Measurements from ENCODE around the gene CD207.
"Not testable (repeated sequence)": the region's sequence is repeated elsewhere in the genome, so short reads cannot be mapped to it uniquely, and the experiment has no call there.

CD207 gene

DNA sequence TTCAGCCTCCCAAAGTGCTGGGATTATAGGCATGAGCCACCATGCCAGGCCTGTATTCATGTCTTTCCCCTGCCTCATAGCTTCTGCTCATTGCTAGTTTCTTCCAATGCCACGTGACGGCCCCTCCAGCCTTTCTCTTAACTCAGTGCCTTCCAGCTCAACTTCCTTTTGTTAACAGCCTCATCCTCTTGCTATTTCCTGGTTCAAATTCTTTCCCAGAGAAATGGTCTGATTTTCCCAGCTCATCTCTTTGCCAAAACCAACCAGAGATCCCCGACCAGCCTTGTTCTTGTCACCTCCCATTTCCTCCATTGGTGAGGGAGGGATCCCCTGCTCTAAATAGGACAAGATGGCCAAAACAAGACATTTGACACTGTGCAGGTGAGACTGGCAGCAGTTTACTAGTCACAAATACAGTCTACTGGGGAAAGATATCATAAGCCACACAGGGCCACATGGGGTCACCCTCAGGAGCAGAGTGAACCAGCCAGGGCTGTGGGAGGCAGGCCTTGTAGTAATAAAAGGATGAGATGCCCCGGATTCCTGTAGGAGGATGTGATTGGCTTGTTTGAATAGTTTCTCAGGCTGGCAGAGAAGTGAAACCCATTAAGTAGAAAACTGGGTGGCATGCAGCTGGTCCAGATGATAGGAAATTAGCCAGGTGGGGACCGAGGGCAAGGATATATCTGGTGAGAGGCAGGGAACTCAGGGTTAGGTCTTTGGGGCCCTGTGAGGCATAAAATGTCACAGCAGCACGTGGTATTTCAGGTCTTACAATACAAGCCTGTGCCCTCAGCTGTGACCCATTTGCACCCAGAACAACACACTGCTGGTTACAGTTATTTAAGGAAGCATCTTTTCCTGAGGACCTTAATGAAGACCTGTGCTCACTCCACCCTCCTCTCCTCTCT lies 6.4 kb downstream of the CD207 start:
- no peak for DNase-seq

DNA sequence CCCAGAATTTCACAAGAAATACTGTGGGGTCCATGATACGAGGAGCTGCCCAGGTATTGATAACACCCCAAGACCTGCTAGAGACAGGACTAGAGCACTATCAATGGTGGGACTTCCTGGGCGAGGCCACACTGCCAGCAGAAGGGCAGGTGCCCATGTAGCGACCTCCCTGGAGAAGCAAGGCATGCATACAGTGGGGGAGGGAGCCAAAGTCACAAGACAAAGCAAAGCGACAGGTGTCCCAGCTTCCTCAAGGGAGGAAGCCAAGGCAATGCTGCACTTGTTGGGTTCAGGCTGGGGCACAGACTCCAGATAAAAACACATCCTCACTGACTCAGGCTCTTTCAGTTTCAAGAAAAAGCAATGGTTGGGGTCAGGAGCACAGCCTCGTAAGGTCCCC lies 7.5 kb downstream of the CD207 start:
- DNase-seq, result no peak

DNA sequence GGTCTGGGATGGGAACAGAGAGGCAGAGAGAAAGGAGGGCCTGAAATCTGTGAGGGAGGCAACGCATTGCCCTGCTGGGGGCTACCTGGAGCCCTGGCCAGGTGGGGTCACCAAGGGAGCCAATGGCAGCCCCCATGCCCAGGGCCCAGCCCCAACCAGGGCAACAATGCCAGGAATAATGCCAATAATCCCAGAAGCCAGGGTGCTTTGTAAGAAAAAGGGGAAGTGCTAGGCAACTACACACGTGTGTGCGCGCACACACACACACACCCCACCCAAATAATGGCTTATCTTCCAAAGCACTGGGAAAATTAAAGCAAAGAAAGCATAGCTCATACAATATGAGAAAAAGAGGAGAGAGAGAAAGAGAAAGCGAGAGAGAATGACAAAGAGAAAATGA lies 8.2 kb downstream of the CD207 start:
- no peak for DNase-seq

DNA sequence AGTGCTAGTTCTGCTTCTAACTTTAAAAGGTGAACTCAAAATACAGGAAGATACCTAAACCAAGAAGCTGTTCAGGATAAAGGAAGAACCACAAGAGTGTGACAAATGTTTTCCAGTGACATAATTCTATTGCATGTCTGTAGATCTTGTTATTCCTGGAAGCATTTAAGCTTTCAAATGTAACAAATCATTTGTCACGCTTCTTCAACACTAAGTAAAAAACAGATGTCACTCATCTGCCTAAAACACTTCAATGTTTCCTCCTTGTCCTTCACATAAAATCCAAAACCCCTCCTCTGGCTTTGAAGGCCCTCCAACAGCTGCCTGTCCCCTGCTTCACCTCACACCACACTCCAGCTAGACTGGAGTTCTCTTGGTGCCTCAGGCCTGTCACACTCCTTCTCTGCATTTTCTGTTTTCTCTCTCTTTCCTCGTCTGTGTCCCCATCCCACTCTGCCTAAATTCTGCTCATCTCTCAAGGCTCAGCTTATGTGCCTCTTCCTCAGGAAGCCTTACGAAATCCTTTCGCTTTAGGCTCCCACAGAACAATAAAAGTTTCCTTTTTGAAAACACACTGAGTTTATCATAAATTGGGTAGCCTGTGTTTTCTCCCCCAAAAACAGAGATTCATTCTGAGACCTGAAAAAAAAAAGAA lies 8.8 kb downstream of the CD207 start:
- DNase-seq, result no peak

DNA sequence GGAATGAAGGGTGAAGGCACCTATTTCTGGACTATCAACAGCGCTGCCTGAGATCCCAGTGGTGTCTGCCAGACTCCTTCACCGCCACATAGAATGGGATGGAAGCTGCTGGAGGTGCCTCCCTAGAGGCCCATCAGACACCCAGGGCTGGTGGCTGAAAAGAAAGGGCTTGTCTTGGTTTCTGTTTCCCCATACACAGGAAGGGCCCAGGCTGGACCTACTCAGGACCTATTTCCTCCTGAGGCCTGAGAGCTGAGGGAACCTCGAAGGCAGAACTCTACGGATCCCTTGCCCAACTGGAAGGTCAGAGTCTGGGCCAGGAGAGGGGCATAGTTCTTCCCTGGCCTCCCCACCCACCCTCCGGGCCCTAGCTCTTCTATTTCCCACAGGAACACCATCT lies 12.4 kb downstream of the CD207 start:
- DNase-seq, result no peak

DNA sequence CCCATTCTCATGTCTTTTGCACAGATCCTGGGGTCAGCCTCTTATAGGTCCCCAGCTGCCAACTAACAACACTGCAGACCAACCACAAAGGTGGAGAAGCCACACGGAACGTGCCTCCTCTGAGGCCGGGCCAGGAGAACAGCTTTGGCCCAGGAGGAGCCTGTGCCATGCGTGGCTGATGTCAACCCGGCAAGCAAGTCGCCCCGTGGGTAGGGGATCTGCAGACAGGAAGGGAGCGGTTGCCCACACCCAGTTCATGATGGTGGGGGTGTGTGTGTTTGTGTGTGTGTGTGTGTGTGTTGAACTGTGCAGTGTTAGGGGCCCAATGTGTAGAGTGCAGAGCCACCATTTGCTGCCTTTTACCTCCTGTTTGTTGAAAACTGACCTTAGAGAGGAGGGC lies 12.8 kb downstream of the CD207 start:
- no peak for DNase-seq

DNA sequence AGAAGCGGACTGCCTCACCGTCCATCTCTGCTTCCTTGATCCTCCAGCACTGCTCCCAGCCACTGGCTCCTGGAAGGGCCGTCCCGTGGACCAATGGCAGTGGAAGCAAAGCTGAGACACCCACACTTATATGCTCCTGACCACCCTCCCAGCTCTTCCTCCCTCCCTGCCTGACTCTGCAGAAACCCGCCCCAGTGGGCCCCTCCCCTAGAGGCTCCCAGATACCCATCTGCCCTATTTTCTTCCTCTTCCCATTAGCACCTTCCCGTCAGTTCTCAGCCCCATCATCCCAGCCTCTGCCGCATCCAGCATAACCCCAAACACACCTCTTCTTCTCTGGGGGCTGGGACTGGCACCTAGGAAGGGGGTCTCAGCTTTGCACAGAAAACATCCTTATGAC lies 15.1 kb downstream of the CD207 start, which contains the start of gene CLEC4F:
CLEC4F (minus strand) TSS at position 101 of the 400 bp plus-strand sequence; CDS start at position 25, 76 bp downstream.
- no peak for DNase-seq

DNA sequence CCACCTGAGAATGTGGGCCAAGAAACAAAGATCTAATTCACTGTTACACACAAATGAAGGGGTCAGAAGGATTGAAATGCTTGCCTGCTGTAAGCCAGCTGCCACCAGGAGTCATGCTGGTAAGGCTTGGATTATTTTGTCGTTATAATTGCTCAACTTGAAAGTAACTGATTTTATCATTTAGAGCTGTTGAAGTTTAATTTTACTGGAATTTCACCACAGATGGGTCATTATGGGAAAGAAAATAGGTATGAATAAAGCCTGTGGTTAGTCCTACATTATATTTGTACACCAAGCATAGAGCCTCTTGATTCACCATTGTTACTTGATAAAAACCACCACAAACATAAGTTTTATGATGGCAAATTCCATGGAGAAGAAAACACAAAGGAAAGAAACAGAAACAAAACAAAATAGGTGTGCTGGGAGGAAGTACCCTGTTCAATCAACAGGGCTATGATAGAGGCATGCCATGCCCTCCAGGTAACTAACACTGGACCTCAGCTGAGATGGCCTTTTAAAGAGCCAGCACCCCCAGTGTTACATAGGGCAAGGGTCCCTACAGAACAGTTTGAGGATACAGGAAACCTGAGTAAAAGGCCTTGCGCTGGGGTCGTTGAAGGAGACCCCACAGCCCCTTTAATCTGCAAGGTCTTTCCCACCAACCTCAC lies 18.2 kb downstream of the CD207 start:
- DNase-seq, result no peak

DNA sequence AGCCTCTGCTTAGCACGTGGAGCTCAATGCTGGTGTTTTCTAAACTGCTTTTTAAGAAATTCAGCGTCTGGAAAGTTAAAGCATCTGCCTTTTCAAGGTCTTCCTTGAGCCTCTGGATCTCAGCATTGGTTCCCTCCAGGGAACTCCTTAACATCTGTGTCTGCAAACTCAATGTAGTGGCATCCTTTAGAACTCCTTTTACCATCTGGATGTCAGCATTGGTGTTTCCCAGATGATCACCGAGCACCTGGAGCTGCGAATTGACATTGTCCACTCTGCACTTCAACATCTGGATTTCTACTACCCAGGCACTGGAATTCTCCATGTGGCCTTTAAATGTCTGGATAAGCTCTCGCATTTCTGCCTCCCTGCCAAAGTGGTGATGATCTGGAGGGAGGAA lies 18.9 kb downstream of the CD207 start:
- DNase-seq, result no peak

DNA sequence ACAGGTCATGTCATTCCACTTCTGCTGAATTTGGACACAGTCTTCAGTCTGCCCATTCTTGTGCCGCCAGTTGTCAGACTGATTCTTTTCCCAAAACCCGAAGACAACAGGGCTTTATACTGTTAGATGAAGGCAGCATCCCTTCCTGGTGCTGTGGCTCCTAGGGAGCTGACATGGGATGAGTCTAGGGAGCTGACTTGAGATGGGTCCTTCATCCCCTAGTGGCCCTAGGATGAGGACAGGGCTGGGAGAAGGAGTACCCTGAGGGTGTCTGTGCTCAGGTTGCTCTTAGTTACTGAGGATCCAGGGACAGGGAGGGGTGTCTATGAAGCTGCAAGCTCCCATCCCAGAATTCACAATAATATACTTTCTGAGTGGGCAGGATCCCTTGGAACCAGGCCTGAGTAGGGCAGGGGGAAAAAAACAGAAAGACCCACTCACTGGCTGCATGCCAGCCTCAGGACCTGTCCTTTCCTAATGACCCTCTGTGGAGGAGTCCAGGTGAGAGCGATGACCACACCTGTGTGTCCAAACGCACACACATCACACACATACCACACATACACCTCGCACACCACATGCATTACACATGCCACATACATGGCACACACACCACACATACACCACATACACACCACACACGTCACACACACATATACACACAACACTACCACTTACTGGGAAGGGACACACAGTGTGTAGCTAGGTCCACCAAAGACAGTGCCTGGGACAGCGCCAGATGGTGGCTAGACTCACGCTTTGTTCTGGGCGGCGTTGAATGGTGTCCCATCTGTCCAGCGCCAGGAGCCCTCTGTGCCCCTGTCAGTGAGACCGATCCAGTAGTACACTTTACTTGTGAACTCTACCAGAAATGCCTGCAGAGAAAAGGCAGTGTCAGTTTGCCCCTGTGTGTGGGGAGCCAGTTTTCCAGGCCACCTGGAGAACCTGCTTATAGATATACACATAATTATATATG lies 26.3 kb downstream of the CD207 start:
- no peak for DNase-seq

DNA sequence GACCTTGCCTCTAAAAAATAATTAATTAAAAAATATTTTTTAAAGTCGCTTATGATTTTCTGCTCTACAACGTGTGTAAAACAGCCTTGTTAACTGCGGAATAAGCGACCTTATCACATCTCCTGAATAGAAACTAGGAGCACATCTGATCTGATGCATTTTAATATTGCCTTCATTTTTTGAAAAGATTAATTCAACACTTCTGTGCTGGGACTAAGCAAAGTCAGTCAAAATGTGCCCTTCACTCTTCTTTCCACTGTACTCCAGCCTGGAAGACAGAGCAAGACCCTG lies 27.8 kb downstream of the CD207 start:
- no peak for DNase-seq

DNA sequence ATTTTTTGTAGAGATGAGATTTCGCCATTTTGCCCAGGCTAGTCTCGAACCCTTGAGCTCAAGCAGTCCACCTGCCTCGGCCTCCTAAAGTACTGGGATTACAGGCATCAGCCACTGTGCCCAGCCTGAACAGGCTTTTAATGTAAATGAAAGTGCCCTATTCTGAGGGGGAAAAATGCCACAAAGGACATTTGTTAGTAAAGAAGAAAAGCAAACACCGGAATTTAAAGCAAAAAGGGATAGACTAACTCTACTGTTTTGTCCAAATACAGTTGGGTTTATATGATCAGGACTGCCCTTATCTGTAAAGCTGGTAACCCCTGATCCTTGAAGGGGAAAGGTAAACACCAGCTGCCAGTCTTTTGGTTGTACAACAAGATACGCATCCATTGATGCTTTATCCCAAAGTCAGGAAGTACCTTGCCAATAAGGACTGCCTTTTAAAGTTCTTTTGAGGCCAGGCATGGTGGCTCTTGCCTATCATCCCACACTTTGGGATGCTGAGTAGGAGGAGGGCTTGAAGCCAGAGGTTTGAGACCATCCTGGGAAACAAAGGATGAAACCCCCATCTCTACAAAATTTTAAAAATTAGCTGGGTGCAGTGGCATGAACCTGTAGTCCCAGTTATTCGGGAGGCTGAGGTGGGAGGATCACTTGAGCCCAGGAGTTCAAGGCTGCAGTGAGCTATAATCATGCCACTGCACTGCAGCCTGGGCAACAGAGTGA lies 28.4 kb downstream of the CD207 start:
- no peak for DNase-seq

DNA sequence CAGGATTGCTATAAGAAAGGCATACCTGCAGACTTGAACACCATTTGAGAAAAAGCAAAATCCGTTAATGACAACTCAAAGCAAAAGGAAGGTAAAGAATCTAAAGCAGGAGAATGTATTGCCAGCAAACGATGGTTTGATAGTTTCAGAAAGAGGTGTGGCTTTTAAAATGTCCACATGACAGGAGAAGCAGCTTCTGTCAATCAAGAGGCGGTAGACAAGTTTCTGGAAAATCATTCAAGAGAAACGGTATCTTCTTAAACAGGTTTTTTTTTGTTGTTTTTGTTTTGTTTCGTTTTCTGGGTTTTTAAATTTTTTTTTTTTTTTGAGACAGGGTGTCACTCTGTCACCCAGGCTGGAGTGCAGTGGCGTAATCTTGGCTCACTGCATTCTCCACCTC lies 29.0 kb downstream of the CD207 start:
- DNase-seq, result no peak

DNA sequence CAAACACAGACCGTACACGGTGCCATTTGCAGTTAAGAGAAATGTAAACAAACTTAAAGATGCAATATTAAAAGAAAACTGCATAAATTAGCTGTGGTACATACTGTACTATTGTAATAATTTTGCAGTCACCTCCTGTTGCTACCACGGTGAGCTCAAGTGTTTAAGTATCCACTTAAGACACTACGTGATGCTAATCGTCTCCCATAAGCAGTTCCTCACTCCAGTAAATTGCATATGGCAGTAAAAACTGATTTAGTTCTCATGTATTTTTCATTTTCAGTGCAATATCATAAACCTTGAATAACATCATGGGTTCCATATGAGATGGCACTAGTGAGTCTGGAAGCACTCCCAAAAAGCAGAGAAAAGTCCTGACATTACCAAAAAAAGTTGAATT lies 29.6 kb downstream of the CD207 start:
- peak; percentile 49 for DNase-seq

DNA sequence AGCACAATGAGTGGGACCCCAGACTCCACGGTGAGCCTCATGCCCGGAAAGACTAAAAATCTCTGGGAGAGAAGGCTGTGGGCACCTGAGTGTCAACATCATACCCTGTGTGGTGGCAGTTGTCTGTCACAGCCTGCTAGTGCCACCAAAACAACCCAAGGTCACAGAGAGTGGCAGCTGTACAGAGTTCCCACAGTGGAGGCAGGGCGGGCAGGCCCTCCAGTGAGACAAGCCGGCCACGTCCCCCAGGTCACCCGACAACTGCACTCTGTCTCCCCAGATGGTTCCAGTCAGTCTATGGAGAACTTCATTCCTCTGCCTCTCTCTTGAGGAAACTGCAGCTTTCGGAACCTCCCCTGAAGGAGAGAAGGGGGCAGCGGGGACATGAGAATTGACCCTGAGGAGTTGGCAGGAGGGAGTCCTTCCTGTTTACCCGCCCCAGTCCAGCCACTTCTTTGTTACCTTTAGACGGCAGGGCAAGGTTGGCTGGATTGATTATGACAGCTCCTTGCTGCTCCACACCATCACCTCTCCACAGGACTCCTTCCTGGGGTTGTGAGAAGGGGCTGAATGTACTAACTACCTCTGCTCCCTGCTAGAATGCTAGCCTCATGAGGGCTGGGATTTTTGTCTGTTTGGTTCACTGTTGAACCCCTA lies 33.9 kb downstream of the CD207 start:
- no peak for DNase-seq

DNA sequence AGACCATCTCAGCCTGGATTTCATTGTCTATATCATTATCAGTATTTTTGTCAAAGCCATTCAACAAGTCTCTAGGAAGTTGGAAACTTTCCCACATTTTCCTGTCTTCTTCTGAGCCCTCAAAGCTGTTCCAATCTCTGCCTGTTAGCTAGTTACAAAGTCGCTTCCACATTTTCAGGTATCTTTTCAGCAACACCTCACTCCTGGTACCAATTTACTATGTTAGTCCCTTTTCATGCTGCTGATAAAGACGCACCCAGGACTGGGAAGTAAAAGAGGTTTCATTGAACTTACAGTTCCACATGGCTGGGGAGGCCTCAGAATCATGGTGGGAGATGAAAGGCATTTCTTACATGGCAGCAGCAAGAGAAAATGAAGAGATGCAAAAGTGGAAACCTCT lies 35.9 kb downstream of the CD207 start:
- no peak for DNase-seq

DNA sequence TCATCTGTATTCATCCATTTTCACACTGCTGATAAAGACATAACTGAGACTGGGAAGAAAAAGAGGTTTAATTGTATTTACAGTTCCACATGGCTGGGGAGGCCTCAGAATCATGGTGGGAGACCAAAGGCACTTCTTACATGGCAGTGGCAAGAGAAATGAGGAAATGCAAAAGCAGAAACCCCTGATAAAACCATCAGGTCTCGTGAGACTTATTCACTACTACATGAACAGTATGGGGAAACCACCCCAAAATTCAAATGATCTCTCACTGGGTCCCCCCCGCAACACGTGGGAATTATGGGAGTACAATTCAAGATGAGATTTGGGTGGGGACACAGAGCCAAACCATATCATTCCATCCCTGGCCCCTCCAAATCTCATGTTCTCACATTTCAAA lies 37.6 kb downstream of the CD207 start:
- not testable (repeated sequence) for DNase-seq

DNA sequence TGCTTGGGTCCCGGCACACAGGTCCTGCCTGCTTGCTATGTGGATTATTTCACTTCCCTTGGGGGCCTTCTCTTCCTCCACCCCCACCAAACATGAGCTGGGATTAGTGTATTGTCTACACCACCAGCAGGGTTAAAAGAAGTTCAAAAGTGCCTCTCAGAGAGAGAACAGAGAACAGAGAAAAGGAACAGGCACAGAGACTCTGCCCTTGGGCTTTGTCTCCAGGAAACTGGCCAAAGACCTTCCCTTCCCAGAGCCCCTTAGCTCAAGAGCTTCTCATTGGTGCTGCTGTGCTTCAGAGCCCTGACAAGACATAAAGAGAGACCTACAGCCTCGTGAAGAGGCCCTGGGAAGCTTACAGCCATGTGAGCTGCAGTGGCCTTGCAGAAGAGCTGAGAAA lies 38.1 kb downstream of the CD207 start:
- no peak for DNase-seq

DNA sequence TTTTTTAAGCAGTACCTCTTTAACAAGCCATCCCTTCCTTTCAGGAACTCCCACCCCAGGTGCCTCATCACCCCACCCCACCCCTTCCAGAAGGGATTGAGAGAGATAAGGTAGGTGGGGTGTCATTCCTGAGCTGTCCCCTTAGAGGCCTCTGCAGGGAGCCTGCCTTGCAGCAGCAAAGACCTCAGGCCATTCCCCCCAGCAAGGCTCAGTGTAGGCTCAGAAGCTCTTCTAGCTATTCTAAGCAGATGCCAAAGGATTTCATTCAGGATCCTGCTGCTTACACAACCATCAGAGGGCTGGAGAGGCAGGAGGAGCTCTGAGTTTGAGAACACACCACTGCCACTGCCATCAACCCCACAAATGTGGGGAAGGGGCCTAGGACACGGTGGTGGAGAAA lies 39.4 kb downstream of the CD207 start:
- DNase-seq, result no peak

DNA sequence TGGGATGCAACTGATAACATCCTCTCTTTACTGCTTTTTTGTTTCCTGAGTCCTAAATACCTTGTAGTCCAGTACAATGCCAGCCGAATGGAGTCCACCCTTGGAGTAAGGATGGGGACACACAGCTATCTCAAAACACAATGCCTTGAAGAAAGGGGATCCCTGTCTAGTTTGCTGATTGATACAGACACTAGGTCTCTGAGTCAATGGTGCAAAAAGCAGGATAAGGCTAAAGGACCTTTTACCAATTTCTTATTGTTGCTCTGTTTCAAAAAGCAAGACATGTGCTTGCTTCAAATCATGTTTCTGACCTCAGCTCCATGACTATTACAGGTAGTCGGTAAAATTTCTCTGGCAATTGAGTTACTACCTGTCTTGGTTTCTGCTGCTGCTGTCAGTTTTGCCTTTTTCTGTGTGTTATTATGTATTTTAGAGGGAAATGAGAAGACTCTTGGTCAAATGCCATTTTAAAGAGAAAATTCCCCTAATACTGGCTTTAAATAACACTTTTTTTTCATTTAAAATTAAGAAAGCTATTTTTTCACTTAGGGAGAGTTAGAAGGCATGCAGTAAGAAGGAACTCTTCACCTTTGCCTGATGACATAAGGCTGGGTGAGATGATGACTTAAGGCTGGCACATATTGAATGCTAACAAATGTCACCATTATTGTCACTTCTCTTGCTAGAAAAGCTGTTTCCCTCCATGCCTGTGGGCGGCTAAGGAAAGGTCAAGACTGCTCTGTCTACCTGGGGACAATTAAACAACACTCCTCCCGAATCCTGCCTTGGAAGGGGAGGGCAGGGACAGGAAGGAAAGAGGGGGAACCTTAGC lies 40.2 kb downstream of the CD207 start:
- no peak for DNase-seq

DNA sequence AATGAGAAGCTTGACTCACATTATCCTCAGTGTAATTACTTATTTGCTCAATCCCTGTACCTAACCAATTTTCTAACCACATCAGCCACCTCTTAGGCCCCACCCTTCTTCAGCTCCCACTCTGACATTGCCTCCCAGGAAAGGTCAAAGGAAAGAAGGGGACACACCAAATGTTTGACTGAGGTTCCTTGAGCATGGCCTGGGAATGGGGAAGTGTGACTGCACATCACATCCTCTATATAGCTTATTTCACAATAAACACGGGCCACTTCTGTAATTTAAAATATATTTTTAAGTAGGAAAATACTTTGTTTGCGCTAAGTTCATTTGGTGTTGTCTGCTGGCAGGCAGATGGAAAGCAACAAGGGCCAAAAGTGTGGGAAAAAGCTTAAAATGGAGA lies 42.2 kb downstream of the CD207 start:
- no peak for DNase-seq

All from NCI-H510A (cell line).